ENCODE data around the gene DMC1.

DMC1 gene

GRCh38 chr22:38566726-38567504, 3.1 kb downstream of the DMC1 start:
- no peak for DNase-seq (ENCODE audit: low spot score)

GRCh38 chr22:38565441-38565840, 4.5 kb downstream of the DMC1 start:
- no peak for DNase-seq (ENCODE audit: low spot score)

GRCh38 chr22:38564669-38565068, 5.3 kb downstream of the DMC1 start:
- no peak for DNase-seq (ENCODE audit: low spot score)

GRCh38 chr22:38554281-38554680, 15.7 kb downstream of the DMC1 start:
- DNase-seq (ENCODE audit: low spot score): no peak

GRCh38 chr22:38549101-38549894, 20.7 kb downstream of the DMC1 start:
- DNase-seq (ENCODE audit: low spot score): no peak

GRCh38 chr22:38540701-38541100, 29.3 kb downstream of the DMC1 start:
- DNase-seq (ENCODE audit: low spot score): no peak

- DNase-seq (ENCODE audit: low spot score): no peak
Observed at GRCh38 chr22:38531251-38531938, 38.6 kb downstream of the DMC1 start.

GRCh38 chr22:38524429-38524828, 45.6 kb downstream of the DMC1 start:
- DNase-seq (ENCODE audit: low spot score): no peak

- no peak for DNase-seq (ENCODE audit: low spot score)
Observed at GRCh38 chr22:38523479-38523878, 46.5 kb downstream of the DMC1 start.

- DNase-seq (ENCODE audit: low spot score): no peak
Observed at GRCh38 chr22:38523029-38523428, 47.0 kb downstream of the DMC1 start.

- DNase-seq (ENCODE audit: low spot score): no peak
Observed at GRCh38 chr22:38519453-38520250, 50.3 kb downstream of the DMC1 start.

- no peak for DNase-seq (ENCODE audit: low spot score)
Observed at GRCh38 chr22:38518620-38519019, 51.4 kb downstream of the DMC1 start.

GRCh38 chr22:38513063-38513462, 56.9 kb downstream of the DMC1 start:
- peak; percentile 40 for DNase-seq (ENCODE audit: low spot score)

GRCh38 chr22:38510416-38510970, 59.5 kb downstream of the DMC1 start:
- DNase-seq (ENCODE audit: low spot score): no peak

- DNase-seq (ENCODE audit: low spot score): peak; percentile 95
Observed at GRCh38 chr22:38506118-38506962, 63.6 kb downstream of the DMC1 start, which contains the start of gene DDX17. TSS of gene DDX17 (minus strand) at chr22:38506311.

- peak; percentile 46 for DNase-seq (ENCODE audit: low spot score)
Observed at GRCh38 chr22:38505541-38506117, 64.4 kb downstream of the DMC1 start.

- peak; percentile 51 for DNase-seq (ENCODE audit: low spot score)
Observed at GRCh38 chr22:38504731-38505540, 65.0 kb downstream of the DMC1 start.

- no peak for DNase-seq (ENCODE audit: low spot score)
Observed at GRCh38 chr22:38503021-38503420, 67.0 kb downstream of the DMC1 start.

All from CD4-positive, alpha-beta T cell treated with Interleukin-15 for 4 hours (primary cell).